Neural progenitor cell (in vitro differentiated cells): ENCODE results near the gene NRF1. TPM values are rescaled to one million over a fixed set of nuclear protein-coding genes. Genes with fewer than 3 reads are reported as not detected.

Source experiments
- DNase-seq: peaks from one replicate; pipeline ENCODE4 v3.0.0-alpha.2; 2016; ENCODE audit warnings: low spot score
- H2AFZ ChIP-seq: fragments of 200-600 bp; sonication (generic); replicated peaks from 2 replicates; pipeline ENCODE4 v1.6.1; 2016; ENCODE audit warnings: antibody characterized with exemption
- H3F3A ChIP-seq: fragments of 200-600 bp; sonication (generic); 2 replicates; pipeline ENCODE4 v1.6.1; 2016; ENCODE audit warnings: antibody characterized with exemption, low read depth
- H3K27ac ChIP-seq: fragments of 200-600 bp; sonication (generic); 2 replicates; pipeline ENCODE4 v1.5.1; 2016; ENCODE audit warnings: mild to moderate bottlenecking
- H3K27me3 ChIP-seq: fragments of 200-600 bp; sonication (generic); 2 replicates; pipeline ENCODE4 v1.6.1; 2016; ENCODE audit warnings: mild to moderate bottlenecking, moderate library complexity
- H3K36me3 ChIP-seq: fragments of 200-600 bp; sonication (generic); 2 replicates; pipeline ENCODE4 v1.5.1; 2016
- H3K4me1 ChIP-seq: fragments of 200-600 bp; sonication (generic); 2 replicates; pipeline ENCODE4 v1.6.1; 2016; ENCODE audit warnings: mixed run types
- H3K4me2 ChIP-seq: fragments of 200-600 bp; sonication (generic); 2 replicates; pipeline ENCODE4 v1.6.1; 2016
- H3K4me3 ChIP-seq: fragments of 200-600 bp; sonication (generic); 2 replicates; pipeline ENCODE4 v1.5.1; 2016
- H3K79me2 ChIP-seq: fragments of 200-600 bp; sonication (generic); 2 replicates; pipeline ENCODE4 v1.6.1; 2016; ENCODE audit warnings: low read depth
- H3K9ac ChIP-seq: fragments of 200-600 bp; sonication (generic); 2 replicates; pipeline ENCODE4 v1.6.1; 2016
- H3K9me3 ChIP-seq: fragments of 200-600 bp; sonication (generic); 2 replicates; pipeline ENCODE4 v1.5.1; 2016; ENCODE audit warnings: low read depth
- H4K20me1 ChIP-seq: fragments of 200-600 bp; sonication (generic); 2 replicates; pipeline ENCODE4 v1.6.1; 2016; ENCODE audit warnings: low read depth
- H3K27ac Mint-ChIP-seq: 3 replicates; pipeline ENCODE4 v1.8.0; 2021; ENCODE audit warnings: mixed read lengths
- H3K27me3 Mint-ChIP-seq: 2 replicates; pipeline ENCODE4 v1.8.0; 2022; ENCODE audit warnings: low read depth, mild to moderate bottlenecking, inconsistent platforms, moderate library complexity, mixed read lengths; ENCODE audit not compliant: insufficient read depth
- H3K36me3 Mint-ChIP-seq: 3 replicates; pipeline ENCODE4 v1.8.0; 2021; ENCODE audit warnings: mixed read lengths
- H3K4me1 Mint-ChIP-seq: 3 replicates; pipeline ENCODE4 v1.8.0; 2021; ENCODE audit warnings: mixed read lengths
- H3K4me3 Mint-ChIP-seq: 3 replicates; pipeline ENCODE4 v1.8.0; 2021; ENCODE audit warnings: mild to moderate bottlenecking, moderate library complexity, mixed read lengths
- H3K9me3 Mint-ChIP-seq: 3 replicates; pipeline ENCODE4 v1.8.0; 2020; ENCODE audit warnings: mixed read lengths
- EZH2 ChIP-seq: fragments of 200-600 bp; sonication (generic); IDR thresholded peaks from 2 replicates; pipeline ENCODE4 v1.6.1; 2017; ENCODE audit warnings: antibody characterized with exemption, mild to moderate bottlenecking, moderate library complexity
- EZH2phosphoT487 ChIP-seq: fragments of 200-600 bp; sonication (generic); IDR thresholded peaks from 2 replicates; pipeline ENCODE4 v1.6.1; 2017; ENCODE audit warnings: antibody characterized with exemption
- total RNA-seq: library from RNA; depleted of rRNA; stranded (reverse); fragments of >200 nt; gene quantifications from 2 replicates; pipeline ENCODE4 v1.2.3, GENCODE V29; 2015; ENCODE audit warnings: low replicate concordance
- TF ChIP-seq, protein P1 (sequence below): fragments of 200-600 bp; sonication (generic); IDR thresholded peaks from 2 replicates; pipeline ENCODE4 v1.5.1; 2017; ENCODE audit warnings: antibody characterized with exemption, mild to moderate bottlenecking

The NRF1 gene
- total RNA-seq, 1 donor from 2014 or later: 22.9 TPM

DNA sequence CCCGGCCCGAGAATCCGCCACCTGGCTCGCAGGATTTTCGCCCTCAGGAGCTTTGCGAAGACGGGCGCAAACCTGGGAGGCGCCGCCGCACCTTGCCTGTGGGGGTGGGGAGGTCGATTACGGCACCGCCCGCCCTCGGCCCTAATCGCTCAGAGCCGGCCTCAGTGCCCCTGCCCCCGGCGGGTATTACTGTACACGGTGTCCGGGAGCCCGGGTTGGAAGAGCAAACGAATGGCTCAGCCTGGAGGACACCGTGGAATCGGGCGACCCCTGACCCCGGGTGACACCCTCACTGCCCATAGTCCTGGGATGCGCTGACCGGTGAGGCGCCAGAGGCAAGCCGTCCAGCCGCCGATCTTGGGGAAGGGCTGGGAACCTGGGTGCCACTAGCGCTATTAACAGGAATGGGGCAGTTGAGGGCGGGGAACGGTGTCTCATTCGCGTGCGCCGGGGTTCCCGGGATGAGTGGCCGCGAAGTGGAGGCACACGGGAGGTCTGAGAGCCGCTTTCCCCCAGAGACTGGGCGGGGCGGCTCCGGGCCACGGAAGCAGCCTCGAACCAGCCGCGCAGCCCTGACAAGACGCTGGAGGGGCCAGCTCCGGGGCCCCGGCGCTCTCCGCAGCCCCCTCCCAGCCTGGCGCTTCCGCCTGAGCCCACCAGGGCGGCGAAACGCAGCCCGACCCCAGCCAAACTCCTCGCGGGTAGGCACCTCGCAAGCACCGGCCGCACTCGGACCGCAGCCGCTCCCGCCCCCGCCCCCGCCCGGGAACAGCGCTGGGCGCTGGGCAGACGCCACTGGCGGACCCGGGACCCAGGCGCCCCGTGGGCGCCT is 167.5 kb downstream of the NRF1 start:
- H3K4me3 ChIP-seq: peak overlapping the region; percentile 41
- peak; percentile 97 for TF ChIP-seq EZH2
- TF ChIP-seq EZH2phosphoT487: peak; percentile 96
- TF ChIP-seq, protein P1, sequence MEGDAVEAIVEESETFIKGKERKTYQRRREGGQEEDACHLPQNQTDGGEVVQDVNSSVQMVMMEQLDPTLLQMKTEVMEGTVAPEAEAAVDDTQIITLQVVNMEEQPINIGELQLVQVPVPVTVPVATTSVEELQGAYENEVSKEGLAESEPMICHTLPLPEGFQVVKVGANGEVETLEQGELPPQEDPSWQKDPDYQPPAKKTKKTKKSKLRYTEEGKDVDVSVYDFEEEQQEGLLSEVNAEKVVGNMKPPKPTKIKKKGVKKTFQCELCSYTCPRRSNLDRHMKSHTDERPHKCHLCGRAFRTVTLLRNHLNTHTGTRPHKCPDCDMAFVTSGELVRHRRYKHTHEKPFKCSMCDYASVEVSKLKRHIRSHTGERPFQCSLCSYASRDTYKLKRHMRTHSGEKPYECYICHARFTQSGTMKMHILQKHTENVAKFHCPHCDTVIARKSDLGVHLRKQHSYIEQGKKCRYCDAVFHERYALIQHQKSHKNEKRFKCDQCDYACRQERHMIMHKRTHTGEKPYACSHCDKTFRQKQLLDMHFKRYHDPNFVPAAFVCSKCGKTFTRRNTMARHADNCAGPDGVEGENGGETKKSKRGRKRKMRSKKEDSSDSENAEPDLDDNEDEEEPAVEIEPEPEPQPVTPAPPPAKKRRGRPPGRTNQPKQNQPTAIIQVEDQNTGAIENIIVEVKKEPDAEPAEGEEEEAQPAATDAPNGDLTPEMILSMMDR: peak; percentile 43
- peaks cover 34% of the 10 kb centered on the region for H3F3A ChIP-seq
- peaks cover 71% of the 10 kb centered on the region for H3K27me3 Mint-ChIP-seq
- H3K27ac Mint-ChIP-seq: no peak overlapping the region
- H2AFZ ChIP-seq: no peak overlapping the region
- peak overlapping the region; percentile 69 for H3K4me3 Mint-ChIP-seq
- H3K79me2 ChIP-seq: no peaks in the 10 kb centered on the region
- H3K36me3 Mint-ChIP-seq: no peaks in the 10 kb centered on the region
- H3K27me3 ChIP-seq: peaks cover 100% of the 10 kb centered on the region
- H3K27ac ChIP-seq: no peak overlapping the region
- no peaks in the 10 kb centered on the region for H3K9me3 ChIP-seq
- no peaks in the 10 kb centered on the region for H3K36me3 ChIP-seq
- H3K4me1 Mint-ChIP-seq: peaks cover 20% of the 10 kb centered on the region
- H3K9ac ChIP-seq: no peak overlapping the region
- peak; percentile 47 for DNase-seq
- peak overlapping the region; percentile 62 for H3K4me2 ChIP-seq
- peaks cover 74% of the 10 kb centered on the region for H4K20me1 ChIP-seq
- H3K9me3 Mint-ChIP-seq: no peaks in the 10 kb centered on the region
- H3K4me1 ChIP-seq: peaks cover 31% of the 10 kb centered on the region

DNA sequence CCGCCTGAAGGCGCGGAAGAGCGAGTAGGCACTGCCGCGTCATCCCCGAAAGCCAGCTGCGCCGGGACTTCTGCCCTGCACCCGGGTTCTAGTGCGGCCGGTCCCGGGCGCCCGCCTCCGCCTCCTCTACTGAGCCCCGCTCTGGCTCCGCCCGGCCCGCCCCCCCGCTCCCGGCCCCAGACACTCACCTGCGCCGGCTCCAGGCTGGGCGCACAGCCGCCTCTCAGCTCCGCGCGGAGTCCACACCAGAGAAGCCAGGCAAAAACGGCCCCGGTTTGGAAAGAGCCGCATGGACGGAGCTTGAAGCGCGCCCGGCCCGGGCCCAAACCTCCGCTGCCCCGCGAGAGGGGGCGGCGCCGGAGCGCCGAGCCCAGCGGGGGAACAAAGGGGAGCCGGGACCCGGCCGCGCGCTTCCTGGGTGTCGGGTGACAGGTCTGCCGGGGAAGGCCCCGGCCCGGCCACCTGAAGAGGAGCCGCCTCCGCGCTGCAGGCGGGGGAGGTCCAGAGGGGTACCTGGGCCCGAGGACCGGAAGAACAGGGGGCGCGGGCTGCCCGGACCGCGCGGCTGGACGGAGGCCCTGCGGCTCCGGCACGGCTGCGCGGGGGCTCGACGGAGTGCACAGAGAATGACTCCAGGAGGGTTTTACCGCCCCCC is 168.2 kb downstream of the NRF1 start:
- Histone ChIP-seq H3K27me3 (peaks cover 100% of the 10 kb centered on the region), H3K27ac (no peak overlapping the region), H3K4me2 (peak overlapping the region; percentile 62), H3K79me2 (no peaks in the 10 kb centered on the region), H3K4me1 (peaks cover 31% of the 10 kb centered on the region), H4K20me1 (peaks cover 82% of the 10 kb centered on the region), H3K4me3 (peak overlapping the region; percentile 41), H3K9me3 (no peaks in the 10 kb centered on the region), H3K36me3 (no peaks in the 10 kb centered on the region), H3K9ac (no peak overlapping the region), H2AFZ (no peak overlapping the region), H3F3A (peaks cover 34% of the 10 kb centered on the region)
- H3K4me1 Mint-ChIP-seq: peaks cover 20% of the 10 kb centered on the region
- H3K36me3 Mint-ChIP-seq: no peaks in the 10 kb centered on the region
- DNase-seq: peak; percentile 85
- H3K27ac Mint-ChIP-seq: no peak overlapping the region
- no peak overlapping the region for H3K4me3 Mint-ChIP-seq
- TF ChIP-seq EZH2: peak; percentile 0
- TF ChIP-seq, protein P1: no peak
- peak; percentile 57 for TF ChIP-seq EZH2phosphoT487
- peaks cover 75% of the 10 kb centered on the region for H3K27me3 Mint-ChIP-seq
- no peaks in the 10 kb centered on the region for H3K9me3 Mint-ChIP-seq

DNA sequence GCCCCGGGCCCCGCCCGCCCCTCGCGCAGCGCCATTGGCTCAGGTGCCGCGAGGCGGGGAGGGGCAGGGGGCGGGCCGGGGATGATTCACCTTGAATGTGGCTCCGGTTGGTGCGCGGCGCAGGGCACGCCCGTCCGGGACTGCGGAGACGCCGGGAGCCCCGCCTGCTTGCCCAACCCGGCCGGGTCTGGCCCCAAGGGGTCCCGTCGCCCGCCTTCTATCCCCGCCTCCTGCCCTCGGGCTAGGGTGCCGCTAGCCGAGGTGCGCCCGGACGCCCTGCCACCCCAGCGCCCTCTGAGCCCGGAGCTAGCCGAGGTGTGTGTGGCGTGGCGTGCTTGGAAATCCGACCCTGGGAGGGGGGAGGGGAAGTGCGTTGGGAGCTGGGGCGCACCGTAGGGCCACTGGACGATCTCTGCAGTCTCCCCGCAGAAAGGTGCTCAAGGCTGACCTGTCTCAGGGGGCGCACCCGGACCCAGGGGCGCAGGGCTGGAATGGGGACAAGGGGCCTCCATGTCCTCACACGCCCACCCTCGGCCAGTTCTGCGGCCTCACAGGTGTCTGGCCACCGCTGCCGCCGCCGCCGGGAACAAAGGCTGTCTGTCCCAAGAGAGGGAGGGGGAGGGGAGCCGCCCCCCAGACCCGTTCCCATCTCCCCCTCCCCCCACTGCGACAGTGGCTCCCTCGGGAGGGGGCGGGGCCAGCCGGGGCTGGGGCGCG is 168.9 kb downstream of the NRF1 start:
- Histone ChIP-seq H2AFZ (no peak overlapping the region), H3F3A (peaks cover 38% of the 10 kb centered on the region), H3K79me2 (no peaks in the 10 kb centered on the region), H3K36me3 (no peaks in the 10 kb centered on the region), H4K20me1 (peaks cover 89% of the 10 kb centered on the region), H3K27me3 (peaks cover 100% of the 10 kb centered on the region), H3K9ac (no peak overlapping the region), H3K4me2 (peak overlapping the region; percentile 62), H3K4me1 (peaks cover 37% of the 10 kb centered on the region), H3K4me3 (peak overlapping the region; percentile 41), H3K27ac (no peak overlapping the region), H3K9me3 (no peaks in the 10 kb centered on the region)
- no peak overlapping the region for H3K27ac Mint-ChIP-seq
- H3K4me3 Mint-ChIP-seq: peak overlapping the region; percentile 64
- DNase-seq: peak; percentile 71
- H3K9me3 Mint-ChIP-seq: no peaks in the 10 kb centered on the region
- TF ChIP-seq, protein P1: no peak
- TF ChIP-seq EZH2: no peak
- TF ChIP-seq EZH2phosphoT487: no peak
- peaks cover 77% of the 10 kb centered on the region for H3K27me3 Mint-ChIP-seq
- peaks cover 24% of the 10 kb centered on the region for H3K4me1 Mint-ChIP-seq
- H3K36me3 Mint-ChIP-seq: no peaks in the 10 kb centered on the region
